Left kidney (tissue), 1 donor: ENCODE results near the gene SLC22A13. TPM values are rescaled to one million over a fixed set of nuclear protein-coding genes. Genes with fewer than 3 reads are reported as not detected.

Source experiments
- polyA plus RNA-seq: library from polyadenylated mRNA; unstranded; fragments of 120-200 nt; gene quantifications from one replicate; pipeline ENCODE4 v1.2.1, GENCODE V29; 2013; ENCODE audit not compliant: insufficient read length

Gene SLC22A13
- polyA plus RNA-seq, 1 donor, result 4.4 TPM

Other genes with a start within 250 kb of the SLC22A13 start
- 20.2 TPM for gene PLCD1, start 236.2 kb upstream of the SLC22A13 start, polyA plus RNA-seq
- 2.0 TPM for gene DLEC1, start 226.6 kb upstream of the SLC22A13 start, polyA plus RNA-seq
- gene ACAA1, start 128.7 kb upstream of the SLC22A13 start, polyA plus RNA-seq, result 137 TPM
- gene MYD88, start 127.2 kb upstream of the SLC22A13 start, polyA plus RNA-seq, result 26.7 TPM
- gene OXSR1, start 100.3 kb upstream of the SLC22A13 start, polyA plus RNA-seq, result 54.3 TPM
- 1.1 TPM for gene SLC22A14, start 16.5 kb downstream of the SLC22A13 start, polyA plus RNA-seq
- 16.1 TPM for gene XYLB, start 81.0 kb downstream of the SLC22A13 start, polyA plus RNA-seq
- 23.5 TPM for gene ACVR2B, start 188.1 kb downstream of the SLC22A13 start, polyA plus RNA-seq
- gene EXOG, start 230.5 kb downstream of the SLC22A13 start, polyA plus RNA-seq, result 23.4 TPM